ENCODE measurements around the gene FAM83G.
"Not testable (repeated sequence)": the region's sequence is repeated elsewhere in the genome, so short reads cannot be mapped to it uniquely, and the experiment has no call there.

FAM83G gene

GRCh38 chr17:19044643-19045042 is 40.1 kb upstream of the FAM83G start:
- not testable (repeated sequence) for H3K9me3 ChIP-seq (replicated peaks in 1 of 2; ENCODE audit: control insufficient read depth in 2 of 2, insufficient read depth in 1 of 2, low read depth in 1 of 2, low read length in 2 of 2); H3K27ac ChIP-seq (replicated peaks; ENCODE audit: low read length); H2BK12ac ChIP-seq (ENCODE audit: low read length); H2BK5ac ChIP-seq (ENCODE audit: low read length); H3K4me3 ChIP-seq (ENCODE audit: low read length in 2 of 2); H3K27me3 ChIP-seq (ENCODE audit: control insufficient read depth in 3 of 3, insufficient read depth in 3 of 3, low read depth in 1 of 3, low read length in 3 of 3); H3K4ac ChIP-seq (ENCODE audit: low read length); H4K91ac ChIP-seq (ENCODE audit: low read depth, low read length, poor library complexity); H3K18ac ChIP-seq (ENCODE audit: low read length); H3K79me1 ChIP-seq (ENCODE audit: low read depth, low read length); H2BK15ac ChIP-seq (ENCODE audit: low read length); H2AFZ ChIP-seq (ENCODE audit: low read length); H3K36me3 ChIP-seq (replicated peaks in 1 of 2; ENCODE audit: control insufficient read depth in 2 of 2, insufficient read depth in 2 of 2, low read length in 2 of 2); H2BK120ac ChIP-seq (ENCODE audit: low read depth, low read length); H3K4me1 ChIP-seq (ENCODE audit: control insufficient read depth in 2 of 2, insufficient read depth in 1 of 2, low read depth in 1 of 2, low read length in 2 of 2); H4K8ac ChIP-seq (ENCODE audit: low read depth, low read length); H3K23ac ChIP-seq (ENCODE audit: low read depth, low read length, poor library complexity); H3K9ac ChIP-seq (ENCODE audit: low read depth, low read length, poor library complexity); H3K4me2 ChIP-seq (ENCODE audit: insufficient read depth, low read length, poor library complexity, severe bottlenecking); H2AK5ac ChIP-seq (ENCODE audit: low read depth, low read length); DNase-seq (ENCODE audit: low spot score); H3K14ac ChIP-seq (ENCODE audit: low read length)
- no CpG with 5 or more reads among the region's 9 CpGs for WGBS, 2 donors (ENCODE audit: extremely low coverage in 2 of 2, insufficient read length in 2 of 2, insufficient replicate concordance in 1 of 2)

- H3K4me3 ChIP-seq (ENCODE audit: low read length in 2 of 2); H3K9me3 ChIP-seq (replicated peaks in 1 of 2; ENCODE audit: control insufficient read depth in 2 of 2, insufficient read depth in 1 of 2, low read depth in 1 of 2, low read length in 2 of 2): not testable (repeated sequence)
- WGBS, 2 donors (ENCODE audit: extremely low coverage in 2 of 2, insufficient read length in 2 of 2, insufficient replicate concordance in 1 of 2) = no CpG with 5 or more reads among the region's 8 CpGs
These were observed 38.5 kb upstream of the FAM83G start for GRCh38 chr17:19043032-19043431.

GRCh38 chr17:19042369-19042768 is 37.8 kb upstream of the FAM83G start:
- H3K79me1 ChIP-seq (ENCODE audit: low read depth, low read length); H2BK5ac ChIP-seq (ENCODE audit: low read length); H3K4me1 ChIP-seq (ENCODE audit: control insufficient read depth in 2 of 2, insufficient read depth in 1 of 2, low read depth in 1 of 2, low read length in 2 of 2); H3K23ac ChIP-seq (ENCODE audit: low read depth, low read length, poor library complexity); DNase-seq (ENCODE audit: low spot score); H3K9ac ChIP-seq (ENCODE audit: low read depth, low read length, poor library complexity); H3K36me3 ChIP-seq (replicated peaks in 1 of 2; ENCODE audit: control insufficient read depth in 2 of 2, insufficient read depth in 2 of 2, low read length in 2 of 2); H2BK120ac ChIP-seq (ENCODE audit: low read depth, low read length); H3K4ac ChIP-seq (ENCODE audit: low read length); H4K8ac ChIP-seq (ENCODE audit: low read depth, low read length); H3K4me2 ChIP-seq (ENCODE audit: insufficient read depth, low read length, poor library complexity, severe bottlenecking); H2BK15ac ChIP-seq (ENCODE audit: low read length); H3K14ac ChIP-seq (ENCODE audit: low read length); H2AK5ac ChIP-seq (ENCODE audit: low read depth, low read length); H2BK12ac ChIP-seq (ENCODE audit: low read length); H2AFZ ChIP-seq (ENCODE audit: low read length); H4K91ac ChIP-seq (ENCODE audit: low read depth, low read length, poor library complexity); H3K9me3 ChIP-seq (replicated peaks in 1 of 2; ENCODE audit: control insufficient read depth in 2 of 2, insufficient read depth in 1 of 2, low read depth in 1 of 2, low read length in 2 of 2); H3K4me3 ChIP-seq (ENCODE audit: low read length in 2 of 2); H3K27me3 ChIP-seq (ENCODE audit: control insufficient read depth in 3 of 3, insufficient read depth in 3 of 3, low read depth in 1 of 3, low read length in 3 of 3); H3K27ac ChIP-seq (replicated peaks; ENCODE audit: low read length); H3K18ac ChIP-seq (ENCODE audit: low read length): not testable (repeated sequence)
- no CpG with 5 or more reads among the region's 14 CpGs for WGBS, 2 donors (ENCODE audit: extremely low coverage in 2 of 2, insufficient read length in 2 of 2, insufficient replicate concordance in 1 of 2)

More at GRCh38 chr17:19043032-19043431, 38.5 kb upstream of the FAM83G start:
- H4K91ac ChIP-seq (ENCODE audit: low read depth, low read length, poor library complexity); H3K4me2 ChIP-seq (ENCODE audit: insufficient read depth, low read length, poor library complexity, severe bottlenecking); H2BK15ac ChIP-seq (ENCODE audit: low read length); H3K4me1 ChIP-seq (ENCODE audit: control insufficient read depth in 2 of 2, insufficient read depth in 1 of 2, low read depth in 1 of 2, low read length in 2 of 2); H2BK5ac ChIP-seq (ENCODE audit: low read length); H3K14ac ChIP-seq (ENCODE audit: low read length); H3K79me1 ChIP-seq (ENCODE audit: low read depth, low read length); H3K4ac ChIP-seq (ENCODE audit: low read length); H3K18ac ChIP-seq (ENCODE audit: low read length); H2BK12ac ChIP-seq (ENCODE audit: low read length); H2AFZ ChIP-seq (ENCODE audit: low read length); H3K36me3 ChIP-seq (replicated peaks in 1 of 2; ENCODE audit: control insufficient read depth in 2 of 2, insufficient read depth in 2 of 2, low read length in 2 of 2); H2AK5ac ChIP-seq (ENCODE audit: low read depth, low read length); H2BK120ac ChIP-seq (ENCODE audit: low read depth, low read length); DNase-seq (ENCODE audit: low spot score); H4K8ac ChIP-seq (ENCODE audit: low read depth, low read length); H3K27ac ChIP-seq (replicated peaks; ENCODE audit: low read length); H3K27me3 ChIP-seq (ENCODE audit: control insufficient read depth in 3 of 3, insufficient read depth in 3 of 3, low read depth in 1 of 3, low read length in 3 of 3); H3K9ac ChIP-seq (ENCODE audit: low read depth, low read length, poor library complexity); H3K23ac ChIP-seq (ENCODE audit: low read depth, low read length, poor library complexity): not testable (repeated sequence)

DNA sequence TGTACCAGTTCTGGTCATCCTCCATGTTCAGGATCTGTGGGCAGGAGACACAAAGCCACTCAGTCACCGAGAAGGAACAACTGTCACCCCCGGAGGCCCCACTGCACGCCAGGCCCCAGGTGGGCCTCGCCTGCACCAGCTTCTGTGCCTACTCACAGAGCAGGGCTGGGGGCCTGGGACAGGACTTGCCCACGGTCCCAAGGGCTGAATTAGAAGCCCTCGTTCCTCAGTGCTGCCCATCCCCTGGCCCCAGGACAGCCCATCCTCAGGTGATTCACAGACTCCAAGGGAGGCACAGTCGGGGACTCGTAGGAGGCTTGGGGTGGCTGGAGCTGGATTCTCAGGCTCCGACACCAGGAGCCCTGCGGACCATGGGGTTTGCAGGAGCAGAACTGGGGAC is 37.3 kb upstream of the FAM83G start:
- not testable (repeated sequence) for H3K4me1 ChIP-seq (ENCODE audit: control insufficient read depth in 2 of 2, insufficient read depth in 1 of 2, low read depth in 1 of 2, low read length in 2 of 2); H4K8ac ChIP-seq (ENCODE audit: low read depth, low read length); H3K36me3 ChIP-seq (replicated peaks in 1 of 2; ENCODE audit: control insufficient read depth in 2 of 2, insufficient read depth in 2 of 2, low read length in 2 of 2); H2BK12ac ChIP-seq (ENCODE audit: low read length); H3K9ac ChIP-seq (ENCODE audit: low read depth, low read length, poor library complexity); H3K27ac ChIP-seq (replicated peaks; ENCODE audit: low read length); H2AFZ ChIP-seq (ENCODE audit: low read length); H3K9me3 ChIP-seq (replicated peaks in 1 of 2; ENCODE audit: control insufficient read depth in 2 of 2, insufficient read depth in 1 of 2, low read depth in 1 of 2, low read length in 2 of 2); H2BK5ac ChIP-seq (ENCODE audit: low read length); H3K27me3 ChIP-seq (ENCODE audit: control insufficient read depth in 3 of 3, insufficient read depth in 3 of 3, low read depth in 1 of 3, low read length in 3 of 3); H3K4me3 ChIP-seq (ENCODE audit: low read length in 2 of 2); H2BK120ac ChIP-seq (ENCODE audit: low read depth, low read length); H2BK15ac ChIP-seq (ENCODE audit: low read length); H3K4ac ChIP-seq (ENCODE audit: low read length); DNase-seq (ENCODE audit: low spot score); H2AK5ac ChIP-seq (ENCODE audit: low read depth, low read length); H3K18ac ChIP-seq (ENCODE audit: low read length); H3K14ac ChIP-seq (ENCODE audit: low read length); H3K4me2 ChIP-seq (ENCODE audit: insufficient read depth, low read length, poor library complexity, severe bottlenecking); H3K79me1 ChIP-seq (ENCODE audit: low read depth, low read length); H3K23ac ChIP-seq (ENCODE audit: low read depth, low read length, poor library complexity); H4K91ac ChIP-seq (ENCODE audit: low read depth, low read length, poor library complexity)
- WGBS, 2 donors (ENCODE audit: extremely low coverage in 2 of 2, insufficient read length in 2 of 2, insufficient replicate concordance in 1 of 2) = no CpG with 5 or more reads among the region's 10 CpGs
